ENCODE data around the gene NAA60. TPM values are rescaled to one million over a fixed set of nuclear protein-coding genes. Genes with fewer than 3 reads are reported as not detected.

Gene NAA60
- total RNA-seq, 1 donor from 2014 or later: 58.4 TPM

GRCh38 chr16:3484318-3485096 is 41.0 kb downstream of the NAA60 start:
- no peak for DNase-seq (ENCODE audit: extremely low spot score in 2 of 2)
- no peak overlapping the region for H3K27ac ChIP-seq
- TF ChIP-seq POLR2AphosphoS5 (IDR thresholded peaks at IDR 0.05; ENCODE audit: insufficient read depth in 1 of 2, low read depth in 1 of 2) (no peak), POLR2A (IDR thresholded peaks at IDR 0.05) (no peak), CTCF (IDR thresholded peaks at IDR 0.05) (no peak)
- no peak overlapping the region for H3K4me3 ChIP-seq
- no peaks in the 10 kb centered on the region for H3K9me3 ChIP-seq
- H3K36me3 ChIP-seq: peaks cover 0 to 70% of the 10 kb centered on the region in 2 donors
- intact Hi-C loops (cut with DNase I): loop anchor here (10.0 kb wide), 1 partner anchor 650 kb away; the partner anchor contains the start of gene ZG16B
- no peaks in the 10 kb centered on the region for H3K4me1 ChIP-seq
- no peaks in the 10 kb centered on the region for H3K27me3 ChIP-seq

- no peak overlapping the region for H3K4me3 ChIP-seq
Measured at GRCh38 chr16:3485097-3485745, 41.7 kb downstream of the NAA60 start.

GRCh38 chr16:3485821-3486505 is 42.5 kb downstream of the NAA60 start:
- Histone ChIP-seq H3K36me3 (peaks cover 0 to 58% of the 10 kb centered on the region in 2 donors), H3K27ac (no peak overlapping the region), H3K4me1 (no peaks in the 10 kb centered on the region), H3K4me3 (no peak overlapping the region), H3K9me3 (no peaks in the 10 kb centered on the region), H3K27me3 (no peaks in the 10 kb centered on the region)
- no peak for DNase-seq (ENCODE audit: extremely low spot score in 2 of 2)
- no peak for TF ChIP-seq POLR2AphosphoS5 (IDR thresholded peaks at IDR 0.05; ENCODE audit: insufficient read depth in 1 of 2, low read depth in 1 of 2)
- no peak for TF ChIP-seq POLR2A (IDR thresholded peaks at IDR 0.05)
- no peak for TF ChIP-seq CTCF (IDR thresholded peaks at IDR 0.05)
- intact Hi-C loops (cut with DNase I): loop anchor here (10.0 kb wide), 1 partner anchor 651 kb away; the partner anchor contains the start of gene ZG16B

More at GRCh38 chr16:3485097-3485745, 41.7 kb downstream of the NAA60 start:
- Histone ChIP-seq H3K4me1 (no peaks in the 10 kb centered on the region), H3K36me3 (peaks cover 0 to 64% of the 10 kb centered on the region in 2 donors), H3K27ac (no peak overlapping the region), H3K9me3 (no peaks in the 10 kb centered on the region), H3K27me3 (no peaks in the 10 kb centered on the region)
- TF ChIP-seq POLR2A (IDR thresholded peaks at IDR 0.05): no peak
- TF ChIP-seq POLR2AphosphoS5 (IDR thresholded peaks at IDR 0.05; ENCODE audit: insufficient read depth in 1 of 2, low read depth in 1 of 2): no peak
- TF ChIP-seq CTCF (IDR thresholded peaks at IDR 0.05): no peak
- DNase-seq (ENCODE audit: extremely low spot score in 2 of 2): no peak
- intact Hi-C loops (cut with DNase I): loop anchor here (10.0 kb wide), 1 partner anchor 650 kb away; the partner anchor contains the start of gene ZG16B

- Histone ChIP-seq H3K4me1 (no peaks in the 10 kb centered on the region), H3K27ac (no peak overlapping the region), H3K36me3 (peaks cover 0 to 52% of the 10 kb centered on the region in 2 donors), H3K9me3 (no peaks in the 10 kb centered on the region), H3K27me3 (no peaks in the 10 kb centered on the region), H3K4me3 (no peak overlapping the region)
- intact Hi-C loops (cut with DNase I): loop anchor here (10.0 kb wide), 1 partner anchor 652 kb away; the partner anchor contains the start of gene ZG16B
- no peak for DNase-seq (ENCODE audit: extremely low spot score in 2 of 2)
- TF ChIP-seq POLR2AphosphoS5 (IDR thresholded peaks at IDR 0.05; ENCODE audit: insufficient read depth in 1 of 2, low read depth in 1 of 2) (no peak), CTCF (IDR thresholded peaks at IDR 0.05) (no peak), POLR2A (IDR thresholded peaks at IDR 0.05) (no peak)
Measured at GRCh38 chr16:3486506-3487215, 43.2 kb downstream of the NAA60 start.

Measured in vagina (tissue), 2 donors.